ENCODE data around the gene MED8. TPM values are rescaled to one million over a fixed set of nuclear protein-coding genes. Genes with fewer than 3 reads are reported as not detected.

The MED8 gene
- total and polyA plus RNA-seq, 2 of the 8 experiments (the other 6 are each of a cell fraction or from before 2014, with no cell fraction given): 7.0 to 20.6 TPM

GRCh38 chr1:43431676-43432075 is 42.1 kb upstream of the MED8 start (continued):
- TF ChIP-seq USF2 (IDR thresholded peaks at IDR 0.05; ENCODE audit: low read length) (no peak), SIN3A (conservative IDR thresholded peaks at IDR 0.05 in 1 of 2, IDR thresholded peaks at IDR 0.05 in 1 of 2; ENCODE audit: low read depth in 1 of 2, low read length in 2 of 2) (no peak), POLR2AphosphoS5 (IDR thresholded peaks at IDR 0.05; ENCODE audit: low read depth, low read length) (no peak), SP4 (IDR thresholded peaks at IDR 0.05; ENCODE audit: low read length) (no peak)

Data from H1 (cell line).